OCI-LY1 (cell line): ENCODE data around the gene ARHGAP22.

Experiments used
- H2AFZ ChIP-seq: fragments of 200-600 bp; sonication (generic), shearing (Covaris generic); 2 replicates; pipeline ENCODE4 v1.6.0; 2014; ENCODE audit warnings: antibody characterized with exemption, mild to moderate bottlenecking, low read length
- H3F3A ChIP-seq: fragments of 200-600 bp; sonication (generic), shearing (Covaris generic); 2 replicates; pipeline ENCODE4 v1.6.0; 2014; ENCODE audit warnings: mild to moderate bottlenecking, antibody characterized with exemption, low read length, moderate library complexity; ENCODE audit not compliant: insufficient read depth
- H3K27ac ChIP-seq: fragments of 200-600 bp; sonication (generic); 2 replicates; pipeline ENCODE4 v1.5.1; 2014; ENCODE audit warnings: low read length, mixed run types, mild to moderate bottlenecking, low read depth; ENCODE audit not compliant: poor library complexity, severe bottlenecking
- H3K27me3 ChIP-seq: fragments of 200-600 bp; sonication (generic); 2 replicates; pipeline ENCODE4 v1.6.0; 2014; ENCODE audit warnings: antibody characterized with exemption, mild to moderate bottlenecking, low read length, moderate library complexity; ENCODE audit not compliant: insufficient read depth
- H3K36me3 ChIP-seq: fragments of 200-600 bp; sonication (generic); 2 replicates; pipeline ENCODE4 v1.6.1; 2014; ENCODE audit warnings: mild to moderate bottlenecking, antibody characterized with exemption, low read length, moderate library complexity, mixed read lengths; ENCODE audit not compliant: insufficient read depth
- H3K4me1 ChIP-seq: fragments of 200-600 bp; sonication (generic); 2 replicates; pipeline ENCODE4 v1.5.1; 2014; ENCODE audit warnings: mild to moderate bottlenecking, low read length, moderate library complexity; ENCODE audit not compliant: insufficient read depth, severe bottlenecking
- H3K4me2 ChIP-seq: fragments of 200-600 bp; sonication (generic), shearing (Covaris generic); 2 replicates; pipeline ENCODE4 v1.6.1; 2014; ENCODE audit warnings: low read length
- H3K4me3 ChIP-seq: fragments of 200-600 bp; sonication (generic); 2 replicates; pipeline ENCODE4 v1.5.1; 2014; ENCODE audit warnings: low read length, low read depth, mild to moderate bottlenecking, mixed read lengths; ENCODE audit not compliant: poor library complexity, severe bottlenecking
- H3K79me2 ChIP-seq: fragments of 200-600 bp; shearing (Covaris generic); 2 replicates; pipeline ENCODE4 v1.6.1; 2016; ENCODE audit warnings: mixed run types, low read length, mixed read lengths; ENCODE audit not compliant: insufficient read depth
- H3K9ac ChIP-seq: fragments of 200-600 bp; sonication (generic), shearing (Covaris generic); 2 replicates; pipeline ENCODE4 v1.6.1; 2014; ENCODE audit warnings: mild to moderate bottlenecking, low read length, mixed read lengths
- H3K9me2 ChIP-seq: fragments of 200-600 bp; sonication (generic), shearing (Covaris generic); 2 replicates; pipeline ENCODE4 v1.6.1; 2014; ENCODE audit warnings: low read depth, mild to moderate bottlenecking, low read length, mixed read lengths
- H3K9me3 ChIP-seq: fragments of 200-600 bp; shearing (Covaris generic); 2 replicates; pipeline ENCODE4 v1.6.1; 2014; ENCODE audit warnings: low read length, mixed read lengths
- H4K20me1 ChIP-seq: fragments of 200-600 bp; sonication (generic), shearing (Covaris generic); 2 replicates; pipeline ENCODE4 v1.6.0; 2016; ENCODE audit warnings: mild to moderate bottlenecking, low read length; ENCODE audit not compliant: insufficient read depth
- EZH2 ChIP-seq: fragments of 200-600 bp; sonication (generic), shearing (Covaris generic); IDR thresholded peaks from 2 replicates; pipeline ENCODE4 v1.8.0; 2017; ENCODE audit warnings: borderline replicate concordance, mixed run types, mild to moderate bottlenecking, antibody characterized with exemption, low read length, moderate library complexity, mixed read lengths
- TF ChIP-seq, protein P1 (sequence below): fragments of 200-600 bp; sonication (generic), shearing (Covaris generic); IDR thresholded peaks from 2 replicates; pipeline ENCODE4 v1.5.1; 2017; ENCODE audit warnings: mild to moderate bottlenecking, antibody characterized with exemption, low read length, moderate library complexity, mixed read lengths

ARHGAP22 gene

DNA sequence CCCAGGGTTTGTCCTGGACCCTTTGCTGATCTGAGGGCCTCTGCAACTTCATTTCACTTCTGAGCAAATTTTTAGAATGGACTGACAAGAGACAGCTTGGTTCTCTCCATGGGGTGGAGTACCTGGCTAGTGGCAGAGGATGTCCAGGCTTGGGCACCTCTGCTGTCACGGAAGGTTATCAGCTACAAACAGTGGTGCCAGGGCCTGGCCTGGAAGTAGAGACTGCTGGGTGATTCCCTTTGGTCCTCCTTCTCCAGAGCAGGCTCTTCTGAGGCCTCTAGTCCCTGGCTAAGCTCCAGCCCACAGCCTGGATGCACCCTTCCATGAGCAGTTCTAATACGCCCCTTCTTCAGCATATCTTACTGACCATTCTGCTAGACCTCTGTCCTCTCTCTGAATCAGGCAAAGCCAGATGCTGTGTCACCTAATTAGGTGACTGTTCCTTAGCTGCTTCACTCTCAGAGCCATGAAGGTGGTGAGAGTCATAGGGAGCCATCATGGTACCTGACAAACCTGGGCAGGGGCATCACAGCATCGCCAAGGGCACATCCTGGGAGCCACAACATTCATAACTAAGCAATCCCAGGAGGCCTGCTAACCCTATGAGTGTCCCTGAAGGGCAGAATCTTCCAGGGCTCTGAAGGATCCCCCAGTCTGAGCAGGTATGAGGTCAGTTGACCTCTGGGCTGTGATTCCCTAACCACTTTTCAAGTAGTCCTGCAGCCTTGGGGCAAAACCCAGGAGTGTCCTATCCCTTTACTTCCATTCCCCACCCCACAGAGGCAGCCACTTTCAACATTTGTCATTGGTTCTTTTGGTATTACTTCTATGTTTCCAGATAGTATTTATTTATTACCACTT is 4.0 kb downstream of the ARHGAP22 start:
- Histone ChIP-seq H3K4me3 (no peak overlapping the region), H3K9me2 (no peaks in the 10 kb centered on the region), H3K9ac (no peak overlapping the region), H3K4me1 (peaks cover 4% of the 10 kb centered on the region), H3K27me3 (no peaks in the 10 kb centered on the region; the same call in 1 of the 2 replicates), H3K9me3 (no peaks in the 10 kb centered on the region), H3K4me2 (no peak overlapping the region), H3K27ac (no peak overlapping the region), H4K20me1 (no peaks in the 10 kb centered on the region), H3K36me3 (no peaks in the 10 kb centered on the region), H2AFZ (no peak overlapping the region), H3F3A (no peaks in the 10 kb centered on the region), H3K79me2 (no peaks in the 10 kb centered on the region)
- TF ChIP-seq EZH2: no peak
- TF ChIP-seq, protein P1, sequence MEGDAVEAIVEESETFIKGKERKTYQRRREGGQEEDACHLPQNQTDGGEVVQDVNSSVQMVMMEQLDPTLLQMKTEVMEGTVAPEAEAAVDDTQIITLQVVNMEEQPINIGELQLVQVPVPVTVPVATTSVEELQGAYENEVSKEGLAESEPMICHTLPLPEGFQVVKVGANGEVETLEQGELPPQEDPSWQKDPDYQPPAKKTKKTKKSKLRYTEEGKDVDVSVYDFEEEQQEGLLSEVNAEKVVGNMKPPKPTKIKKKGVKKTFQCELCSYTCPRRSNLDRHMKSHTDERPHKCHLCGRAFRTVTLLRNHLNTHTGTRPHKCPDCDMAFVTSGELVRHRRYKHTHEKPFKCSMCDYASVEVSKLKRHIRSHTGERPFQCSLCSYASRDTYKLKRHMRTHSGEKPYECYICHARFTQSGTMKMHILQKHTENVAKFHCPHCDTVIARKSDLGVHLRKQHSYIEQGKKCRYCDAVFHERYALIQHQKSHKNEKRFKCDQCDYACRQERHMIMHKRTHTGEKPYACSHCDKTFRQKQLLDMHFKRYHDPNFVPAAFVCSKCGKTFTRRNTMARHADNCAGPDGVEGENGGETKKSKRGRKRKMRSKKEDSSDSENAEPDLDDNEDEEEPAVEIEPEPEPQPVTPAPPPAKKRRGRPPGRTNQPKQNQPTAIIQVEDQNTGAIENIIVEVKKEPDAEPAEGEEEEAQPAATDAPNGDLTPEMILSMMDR: no peak

DNA sequence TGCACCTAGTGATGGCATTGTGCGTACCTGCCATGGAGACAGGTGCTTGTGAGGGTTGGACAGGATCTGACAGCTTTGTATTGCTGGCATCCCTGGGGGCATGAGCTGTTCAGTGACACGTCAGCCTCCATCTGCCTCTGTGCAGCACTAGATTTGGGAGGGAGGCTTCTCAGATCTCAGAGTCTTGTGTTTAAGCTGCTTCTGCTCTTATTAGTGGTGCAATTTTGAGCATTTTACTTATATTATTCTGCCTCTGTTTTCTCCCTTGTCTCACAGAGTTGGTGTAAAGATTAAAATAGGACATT is 5.1 kb downstream of the ARHGAP22 start:
- H3K27ac ChIP-seq: no peak overlapping the region
- no peaks in the 10 kb centered on the region for H4K20me1 ChIP-seq
- H3K9ac ChIP-seq: no peak overlapping the region
- no peaks in the 10 kb centered on the region for H3K9me2 ChIP-seq
- no peak overlapping the region for H2AFZ ChIP-seq
- peaks cover 2% of the 10 kb centered on the region for H3K4me1 ChIP-seq
- no peak overlapping the region for H3K4me2 ChIP-seq
- H3K27me3 ChIP-seq: no peaks in the 10 kb centered on the region; the same call in 1 of the 2 replicates
- H3F3A ChIP-seq: no peaks in the 10 kb centered on the region
- no peaks in the 10 kb centered on the region for H3K9me3 ChIP-seq
- no peak for TF ChIP-seq EZH2
- TF ChIP-seq, protein P1: no peak
- no peak overlapping the region for H3K4me3 ChIP-seq
- no peaks in the 10 kb centered on the region for H3K36me3 ChIP-seq
- no peaks in the 10 kb centered on the region for H3K79me2 ChIP-seq

DNA sequence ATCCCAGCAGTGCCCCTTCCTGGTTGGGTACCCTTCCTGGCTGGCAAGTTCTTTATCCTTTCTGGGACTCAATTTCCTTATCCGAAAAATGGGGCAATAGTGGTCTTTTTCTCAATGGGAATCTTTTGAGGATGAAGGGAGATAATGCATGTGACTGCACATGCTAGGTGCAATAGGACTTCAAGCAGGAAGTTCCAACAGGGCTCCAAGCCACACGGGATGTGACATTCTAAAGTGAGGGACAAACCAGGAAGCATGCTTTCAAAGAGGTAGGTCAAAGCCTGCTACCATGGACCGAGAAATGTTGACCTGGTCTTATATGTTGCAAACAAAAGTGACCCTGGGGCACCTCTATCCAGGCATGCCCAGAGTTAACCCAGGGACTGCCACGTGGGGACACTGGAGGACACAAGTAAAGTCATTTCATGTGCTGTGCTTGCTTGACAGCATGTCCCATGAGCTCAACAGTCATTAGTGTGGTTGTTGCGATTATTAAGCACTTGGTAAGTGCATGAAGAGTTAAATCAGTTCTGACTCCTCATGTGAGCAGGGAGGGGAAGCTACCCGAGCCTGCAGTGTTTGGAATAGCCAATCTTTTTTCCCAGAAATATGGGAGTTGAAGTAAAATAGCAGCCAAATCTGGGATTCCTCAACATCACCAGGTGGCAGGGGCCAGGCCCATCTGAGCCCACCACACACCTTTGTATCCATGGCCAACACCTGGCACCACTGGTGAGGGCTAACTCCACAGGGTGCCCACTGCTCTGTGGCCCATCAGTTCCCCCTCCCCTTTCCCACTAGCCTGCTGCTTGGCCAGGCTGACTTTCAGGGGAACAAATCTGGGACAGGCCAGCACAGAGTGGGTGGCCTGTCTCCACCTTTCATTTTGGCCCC is 5.7 kb downstream of the ARHGAP22 start:
- Histone ChIP-seq H3F3A (no peaks in the 10 kb centered on the region), H3K27me3 (no peaks in the 10 kb centered on the region), H3K4me1 (no peaks in the 10 kb centered on the region), H3K9me3 (no peaks in the 10 kb centered on the region), H3K9me2 (no peaks in the 10 kb centered on the region), H3K9ac (no peak overlapping the region), H2AFZ (no peak overlapping the region), H3K79me2 (no peaks in the 10 kb centered on the region), H3K36me3 (no peaks in the 10 kb centered on the region), H3K4me3 (no peak overlapping the region), H3K27ac (no peak overlapping the region), H4K20me1 (no peaks in the 10 kb centered on the region), H3K4me2 (no peak overlapping the region)
- TF ChIP-seq, protein P1: no peak
- no peak for TF ChIP-seq EZH2
